SK-N-SH (cell line): ENCODE results near the gene CCDC169. TPM values are rescaled to one million over a fixed set of nuclear protein-coding genes. Genes with fewer than 3 reads are reported as not detected.

Experiments
- CTCF ChIA-PET: fragments of 300-600, 350-600 bp; formaldehyde crosslinking; extraction: SDS; loops from one replicate; lab custom pipeline; 2021; lab: Yijun Ruan, JAX
- POLR2A ChIA-PET: fragments of 350-600 bp; sonication (Branson Sonifier 250); formaldehyde crosslinking; extraction: SDS; loops from one replicate; lab custom pipeline; 2020; ENCODE audit warnings: antibody characterized with exemption, inconsistent platforms; lab: Yijun Ruan, JAX
- DNase-seq: peaks from one replicate; pipeline ENCODE4 v3.0.0; 2012
- H2AFZ ChIP-seq: fragments of 200-600 bp; sonication (generic); 2 replicates; pipeline ENCODE4 v1.8.1; 2016; ENCODE audit warnings: antibody characterized with exemption, mild to moderate bottlenecking, low read depth
- H3F3A ChIP-seq: fragments of 200-600 bp; sonication (generic); replicated peaks from 2 replicates; pipeline ENCODE3; 2016; ENCODE audit warnings: antibody characterized with exemption, mild to moderate bottlenecking; ENCODE audit not compliant: insufficient read depth
- H3K27ac ChIP-seq, 2 experiments: fragments of 200-500 bp in 1 of 2; fragments of 200-600 bp in 1 of 2; sonication (Bioruptor generic) in 1 of 2; sonication (generic), shearing (Covaris generic) in 1 of 2; 2 replicates each; pipeline versions ENCODE4 v1.5.1 to v1.6.1; 2014 to 2016; ENCODE audit warnings: low read depth in 2 of 2, inconsistent platforms in 1 of 2, low read length in 1 of 2, mild to moderate bottlenecking in 1 of 2, mixed read lengths in 1 of 2
- H3K27me3 ChIP-seq: fragments of 200-600 bp; sonication (generic), shearing (Covaris generic); 2 replicates; pipeline ENCODE4 v1.6.1; 2016; ENCODE audit warnings: mixed run types; ENCODE audit not compliant: insufficient read depth
- H3K36me3 ChIP-seq, 2 experiments: fragments of 200-500 bp in 1 of 2; fragments of 200-600 bp in 1 of 2; sonication (Bioruptor generic) in 1 of 2; sonication (generic) in 1 of 2; replicated peaks in 1 of 2; 2 replicates each; pipeline versions ENCODE3 to v1.5.1; 2014 to 2016; ENCODE audit warnings: low read length in 1 of 2, mild to moderate bottlenecking in 1 of 2; ENCODE audit not compliant: insufficient read depth in 2 of 2, control insufficient read depth in 1 of 2
- H3K4me1 ChIP-seq, 2 experiments: fragments of 200-500 bp in 1 of 2; fragments of 200-600 bp in 1 of 2; sonication (Bioruptor generic) in 1 of 2; sonication (generic), shearing (Covaris generic) in 1 of 2; 2 replicates each; pipeline versions ENCODE4 v1.5.1 to v1.6.1; 2014 to 2016; ENCODE audit warnings: low read depth in 1 of 2, low read length in 1 of 2, mixed run types in 1 of 2; ENCODE audit not compliant: insufficient read depth in 2 of 2, control insufficient read depth in 1 of 2
- H3K4me2 ChIP-seq: fragments of 200-600 bp; sonication (generic), shearing (Covaris generic); 2 replicates; pipeline ENCODE4 v1.6.1; 2017; ENCODE audit warnings: mixed run types
- H3K4me3 ChIP-seq, 2 experiments: fragments of 200-500 bp in 1 of 2; fragments of 200-600 bp in 1 of 2; sonication (Bioruptor generic) in 1 of 2; sonication (generic), shearing (Covaris generic) in 1 of 2; 2 replicates each; pipeline versions ENCODE4 v1.5.1 to v1.8.1; 2014 to 2016; ENCODE audit warnings: low read depth in 2 of 2, inconsistent platforms in 1 of 2, low read length in 1 of 2, mild to moderate bottlenecking in 1 of 2, mixed read lengths in 1 of 2, moderate library complexity in 1 of 2
- H3K79me2 ChIP-seq: fragments of 200-600 bp; sonication (generic); 2 replicates; pipeline ENCODE4 v1.8.1; 2017; ENCODE audit warnings: mild to moderate bottlenecking; ENCODE audit not compliant: insufficient read depth
- H3K9ac ChIP-seq: fragments of 200-600 bp; sonication (generic); 2 replicates; pipeline ENCODE4 v1.6.1; 2017; ENCODE audit warnings: mixed run types
- H3K9me2 ChIP-seq: fragments of 200-600 bp; sonication (generic); 2 replicates; pipeline ENCODE4 v1.6.1; 2017; ENCODE audit warnings: mixed run types
- H3K9me3 ChIP-seq: fragments of 200-600 bp; sonication (generic); 2 replicates; pipeline ENCODE4 v1.6.1; 2017; ENCODE audit warnings: mixed run types, mild to moderate bottlenecking, moderate library complexity
- H4K20me1 ChIP-seq: fragments of 200-600 bp; sonication (generic); 2 replicates; pipeline ENCODE4 v1.6.1; 2017; ENCODE audit warnings: mild to moderate bottlenecking, mixed run types; ENCODE audit not compliant: insufficient read depth
- CTCF ChIP-seq: fragments of 200-600 bp; sonication (generic); IDR thresholded peaks from 2 replicates; pipeline ENCODE4 v1.6.1; 2017; ENCODE audit warnings: antibody characterized with exemption, mild to moderate bottlenecking, moderate library complexity
- EP300 ChIP-seq, 2 experiments: IDR thresholded peaks; 2 replicates each; pipeline versions ENCODE4 v1.4.0 to v1.6.1; 2012; ENCODE audit warnings: borderline replicate concordance in 1 of 2, low read depth in 1 of 2, low read length in 1 of 2
- EZH2phosphoT487 ChIP-seq: fragments of 200-600 bp; sonication (generic); IDR thresholded peaks from 2 replicates; pipeline ENCODE4 v1.6.1; 2017; ENCODE audit warnings: low read depth, mixed run types, mild to moderate bottlenecking, antibody characterized with exemption, moderate library complexity, borderline replicate concordance
- FOSL2 ChIP-seq: IDR thresholded peaks from 2 replicates; pipeline ENCODE4 v1.4.0; 2012; ENCODE audit warnings: low read depth, mild to moderate bottlenecking, moderate library complexity, borderline replicate concordance
- FOXJ3 ChIP-seq: sonication (generic); formaldehyde crosslinking; IDR thresholded peaks from 2 replicates; pipeline ENCODE4 v1.5.1; 2020; ENCODE audit warnings: mild to moderate bottlenecking, missing genetic modification reagents
- FOXM1 ChIP-seq: IDR thresholded peaks from 2 replicates; pipeline ENCODE4 v1.4.0; 2012; ENCODE audit warnings: low read depth, mild to moderate bottlenecking
- IRF3 ChIP-seq: fragments of 150-350 bp; IDR thresholded peaks from 2 replicates; pipeline ENCODE4 v1.6.1; 2016; ENCODE audit warnings: mild to moderate bottlenecking, low read depth, low read length
- PBX3 ChIP-seq: IDR thresholded peaks from 2 replicates; pipeline ENCODE4; 2012
- RCOR1 ChIP-seq: fragments of 150-350 bp; IDR thresholded peaks from 2 replicates; pipeline ENCODE4 v1.6.1; 2017; ENCODE audit warnings: antibody characterized with exemption, low read length
- RXRA ChIP-seq: IDR thresholded peaks from 2 replicates; pipeline ENCODE4 v1.4.0; 2012; ENCODE audit warnings: low read depth, mild to moderate bottlenecking, borderline replicate concordance
- SMC3 ChIP-seq: IDR thresholded peaks from 2 replicates; pipeline ENCODE4 v1.6.1; 2012; ENCODE audit warnings: low read depth, low read length, improper control_type of control experiment
- TCF12 ChIP-seq: IDR thresholded peaks from 2 replicates; pipeline ENCODE4 v1.4.0; 2012
- USF1 ChIP-seq: IDR thresholded peaks from 2 replicates; pipeline ENCODE4 v1.4.0; 2012; ENCODE audit warnings: low read depth, borderline replicate concordance
- USF2 ChIP-seq: fragments of 150-350 bp; IDR thresholded peaks from 2 replicates; pipeline ENCODE4 v1.6.1; 2017; ENCODE audit warnings: antibody characterized with exemption, low read length, low read depth, borderline replicate concordance
- YY1 ChIP-seq: IDR thresholded peaks from 2 replicates; pipeline ENCODE4 v1.4.0; 2012; ENCODE audit warnings: low read depth, mild to moderate bottlenecking
- WGBS: methylation state at CpG from one replicate; pipeline ENCODE4 v1.1.6; 2017; ENCODE audit warnings: low lambda C conversion rate; 5-methylcytosine and 5-hydroxymethylcytosine counted together
- polyA plus RNA-seq, 3 experiments: library from polyadenylated mRNA; depleted of rRNA; stranded (reverse); fragments of >200 nt; gene quantifications; 2 replicates each; pipeline ENCODE4 v1.2.3, GENCODE V29; 2012

The CCDC169 gene
- polyA plus RNA-seq, 1 of the 3 experiments (the other 2 are of a cell fraction) = 1.8 TPM

- no peaks in the 10 kb centered on the region for H3K9me3 ChIP-seq
- H4K20me1 ChIP-seq = no peaks in the 10 kb centered on the region
- H3K79me2 ChIP-seq = no peaks in the 10 kb centered on the region
- H3K4me3 ChIP-seq = no peak overlapping the region
- no peaks in the 10 kb centered on the region for H3K27me3 ChIP-seq
- POLR2A ChIA-PET = no interaction called here
- CTCF ChIA-PET = interaction anchor here (0.7 to 1.4 kb wide), 2 partner anchors 22 to 524 kb away, joined by 3 read pairs; no protein-coding TSS in a partner anchor
- no peak overlapping the region for H3K27ac ChIP-seq
- no peaks in the 10 kb centered on the region for H3K36me3 ChIP-seq
- DNase-seq = no peak
- H3K4me1 ChIP-seq = no peaks in the 10 kb centered on the region
- TF ChIP-seq CTCF (no peak), EZH2phosphoT487 (no peak), USF2 (no peak), RXRA (no peak), FOSL2 (no peak), IRF3 (no peak), SMC3 (no peak), TCF12 (no peak), FOXJ3 (CRISPR knock-in tag) (no peak), PBX3 (no peak), EP300 (IDR thresholded peaks at IDR 0.05; ENCODE audit: borderline replicate concordance in 1 of 2, low read depth in 1 of 2, low read length in 1 of 2) (no peak), FOXM1 (no peak), RCOR1 (no peak), YY1 (no peak), USF1 (no peak)
- H3K4me2 ChIP-seq = no peak overlapping the region
- no peaks in the 10 kb centered on the region for H3K9me2 ChIP-seq
- 15% methylated on average over 1 of the region's 1 CpG for WGBS
- H2AFZ ChIP-seq = no peak overlapping the region
- H3K9ac ChIP-seq = no peak overlapping the region
- H3F3A ChIP-seq = no peaks in the 10 kb centered on the region
Measured at GRCh38 chr13:36224730-36225129, 72.9 kb downstream of the CCDC169 start.
